HG02763 (cell line): Measurements from ENCODE around the gene NECTIN1.

ENCODE experiments used
- ATAC-seq: cut with Tn5 transposase; IDR thresholded peaks from one replicate; pipeline ENCODE4 v1.9.1; 2021; ENCODE audit warnings: mild to moderate bottlenecking, moderate library complexity; ENCODE audit not compliant: unreplicated experiment

NECTIN1 gene

DNA sequence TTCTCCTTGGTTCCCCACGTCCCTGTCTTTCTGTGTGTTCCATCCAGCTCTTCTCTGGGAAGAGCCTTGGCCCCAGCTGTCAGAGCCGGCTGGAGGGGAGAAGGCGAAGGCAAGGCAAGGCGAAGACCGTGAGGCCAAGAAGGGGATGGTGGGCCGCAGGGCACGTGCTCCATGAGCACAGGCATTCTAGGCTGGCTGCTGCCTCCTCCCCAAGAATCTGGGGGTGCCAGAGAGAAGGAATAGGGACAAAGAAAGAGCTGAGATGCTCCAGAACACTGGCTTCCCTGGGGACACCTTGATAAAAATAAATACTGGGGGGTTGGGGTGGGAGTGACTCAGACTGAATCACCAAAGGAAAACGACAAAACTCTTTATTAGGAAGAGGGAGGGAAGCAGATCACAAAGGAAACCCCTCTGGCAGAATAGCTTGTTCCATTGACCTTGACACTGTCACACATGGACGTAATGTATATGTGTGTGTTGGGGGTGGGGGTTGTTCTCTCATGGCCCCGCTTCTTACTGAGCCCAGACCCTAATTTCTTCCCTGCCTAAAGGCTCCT lies 52.5 kb downstream of the NECTIN1 start:
- no peak for ATAC-seq

DNA sequence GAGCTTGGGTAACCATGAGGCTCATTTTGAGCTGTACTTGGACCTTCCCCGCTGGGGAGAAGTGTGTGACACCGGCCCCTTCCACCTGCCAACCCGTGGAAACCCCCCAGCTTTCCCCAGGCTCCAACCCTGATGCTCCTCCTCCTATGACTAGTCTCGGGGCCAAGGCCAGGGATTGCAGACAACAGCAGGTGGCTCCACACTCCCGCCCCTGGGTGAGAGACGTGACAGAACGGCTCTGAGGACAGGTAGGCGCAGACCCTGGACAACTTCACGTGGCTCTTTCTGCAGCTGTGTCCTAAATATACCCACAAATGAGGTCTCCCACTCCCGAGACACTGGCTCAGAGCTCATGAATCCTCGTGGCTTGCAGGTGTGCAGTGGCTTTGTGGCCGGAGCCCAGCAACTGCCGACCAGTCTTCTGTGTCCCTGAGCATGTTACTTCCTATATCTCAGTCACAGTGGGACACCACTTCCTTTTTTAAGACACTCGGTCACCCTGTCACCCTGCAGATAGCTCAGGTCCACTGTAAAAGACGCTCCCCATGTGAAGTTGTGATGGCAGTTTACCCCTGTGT lies 55.2 kb downstream of the NECTIN1 start:
- ATAC-seq: peak; percentile 88

DNA sequence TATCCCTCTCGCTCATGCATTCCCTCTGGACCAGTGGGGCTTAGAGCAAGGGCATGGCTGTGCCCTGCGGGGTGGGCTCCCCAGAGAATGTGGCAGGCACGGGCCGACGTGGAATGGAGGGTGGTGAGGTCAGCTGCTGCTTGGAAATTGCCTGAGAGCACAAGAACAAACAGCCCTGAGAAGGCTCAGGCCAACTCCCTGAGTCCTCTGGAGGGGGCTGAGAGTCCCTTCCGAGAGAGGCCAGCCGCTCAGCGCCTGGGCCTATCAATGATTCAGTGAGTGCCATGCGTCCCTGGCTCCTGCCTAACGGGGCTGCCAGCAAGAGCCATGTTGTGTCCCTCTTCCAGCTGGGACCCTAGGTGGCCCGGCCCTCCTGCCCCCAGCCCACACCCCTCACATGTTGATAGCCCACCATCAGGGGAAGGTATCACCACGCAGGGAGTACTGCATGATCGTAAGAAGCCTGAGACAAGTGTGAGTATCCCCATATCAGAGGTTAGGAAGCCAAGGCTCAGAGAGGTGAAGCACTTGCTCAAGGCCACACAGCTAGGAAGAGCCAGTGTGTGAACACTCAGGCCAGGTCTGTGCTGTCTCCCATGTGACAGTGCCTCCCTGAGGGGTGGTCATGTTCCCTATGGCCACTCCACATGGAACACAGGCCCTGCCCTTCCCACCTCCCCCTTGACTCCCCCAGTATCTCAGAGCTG lies 55.8 kb downstream of the NECTIN1 start:
- no peak for ATAC-seq

DNA sequence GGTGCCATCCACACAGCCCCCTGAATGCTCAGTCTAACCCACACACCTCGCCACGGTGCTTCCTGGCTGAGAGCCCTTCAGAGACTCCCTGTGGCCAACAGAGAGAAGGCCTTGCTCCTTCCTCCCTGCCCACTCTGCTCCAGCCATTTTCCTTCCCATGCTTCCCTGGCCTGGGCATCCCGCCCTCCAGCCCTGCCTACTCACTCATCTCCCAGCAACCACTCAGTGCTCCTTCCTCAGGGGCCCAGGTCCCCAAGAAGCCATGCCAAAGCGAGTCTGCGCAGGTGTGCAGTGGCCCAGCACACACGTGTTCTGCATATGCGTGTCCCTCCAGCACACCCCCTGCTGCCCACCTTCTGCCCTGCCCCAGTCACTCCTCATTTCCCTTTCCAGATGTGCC lies 56.4 kb downstream of the NECTIN1 start:
- ATAC-seq: no peak

DNA sequence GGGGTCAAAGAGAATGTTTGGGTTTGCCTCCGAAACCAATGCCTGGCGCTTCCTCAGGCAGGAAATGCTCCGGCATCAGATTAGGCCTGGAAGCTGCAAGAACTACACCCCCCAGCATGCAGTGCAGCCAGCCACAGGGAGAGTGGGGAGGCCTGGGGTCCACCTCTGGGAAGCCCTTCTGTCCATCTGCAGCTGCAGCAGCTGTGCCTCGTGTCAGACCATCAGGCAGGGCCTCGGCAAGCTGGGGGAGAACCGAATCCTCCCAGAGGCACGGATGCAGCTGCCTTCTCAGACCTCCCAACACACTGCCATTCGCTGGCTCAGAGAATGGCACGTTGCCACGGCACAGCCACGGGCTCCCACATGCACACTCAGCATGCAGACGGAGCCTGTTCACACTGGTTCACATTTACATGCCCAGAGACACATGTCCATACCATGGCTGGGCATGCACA lies 57.4 kb downstream of the NECTIN1 start:
- no peak for ATAC-seq

DNA sequence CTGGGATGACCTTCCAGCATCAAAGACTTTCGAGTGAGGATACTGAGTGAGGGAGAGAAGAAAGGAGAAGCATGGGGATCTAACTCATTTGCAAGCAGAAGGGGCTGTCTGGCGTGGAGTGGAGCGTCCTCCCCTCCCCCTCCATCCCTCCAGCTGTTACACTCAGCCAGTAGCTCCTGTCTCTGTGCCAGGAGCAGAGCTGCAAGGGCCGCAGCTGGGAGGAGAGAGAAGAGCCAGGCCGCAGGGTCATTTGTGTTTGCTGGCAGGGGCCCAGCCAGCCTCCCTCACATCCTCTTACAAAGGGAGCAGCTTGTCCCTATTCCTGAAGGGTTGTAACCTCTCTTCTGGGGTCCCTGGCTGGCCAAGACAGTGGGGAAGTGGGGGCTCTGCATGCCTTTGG lies 57.9 kb downstream of the NECTIN1 start:
- no peak for ATAC-seq

DNA sequence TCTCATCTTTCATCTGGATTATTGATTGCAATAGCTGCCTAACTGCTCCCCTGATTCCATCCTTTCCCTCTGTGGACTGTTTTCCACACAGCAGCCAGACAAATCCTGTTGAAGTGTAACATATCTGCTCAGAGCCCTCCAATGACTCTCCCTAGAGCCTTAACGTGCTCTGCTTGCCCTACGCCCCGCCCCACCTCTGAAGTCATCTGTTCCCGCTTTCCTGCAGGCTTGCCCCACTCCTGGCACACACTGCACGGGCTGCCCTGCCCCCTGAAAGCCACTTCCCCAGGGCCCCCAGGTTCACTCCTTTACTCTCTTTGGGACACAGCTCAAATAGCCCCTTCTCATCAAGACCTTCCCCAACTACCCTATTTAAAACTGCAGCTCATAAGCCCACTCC lies 59.5 kb downstream of the NECTIN1 start:
- ATAC-seq: no peak

DNA sequence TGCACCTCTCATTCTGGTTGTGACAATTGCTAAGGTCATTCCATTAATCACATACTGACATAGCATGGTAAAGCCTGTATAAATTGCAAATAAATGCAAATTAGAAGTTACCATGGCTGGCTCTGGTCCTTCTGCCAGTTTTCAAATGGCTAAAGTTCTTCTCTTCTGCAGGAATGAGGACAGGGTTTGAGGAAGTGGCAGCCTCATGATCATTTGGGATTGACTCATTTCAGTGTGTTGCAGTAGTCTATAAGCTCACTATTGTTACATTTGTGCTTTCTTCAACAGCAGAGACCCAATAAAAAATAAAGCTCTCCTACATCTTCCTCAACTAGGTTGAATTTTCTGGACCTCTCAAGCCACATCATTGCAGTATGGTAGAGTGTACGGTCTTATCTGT lies 60.3 kb downstream of the NECTIN1 start:
- no peak for ATAC-seq

DNA sequence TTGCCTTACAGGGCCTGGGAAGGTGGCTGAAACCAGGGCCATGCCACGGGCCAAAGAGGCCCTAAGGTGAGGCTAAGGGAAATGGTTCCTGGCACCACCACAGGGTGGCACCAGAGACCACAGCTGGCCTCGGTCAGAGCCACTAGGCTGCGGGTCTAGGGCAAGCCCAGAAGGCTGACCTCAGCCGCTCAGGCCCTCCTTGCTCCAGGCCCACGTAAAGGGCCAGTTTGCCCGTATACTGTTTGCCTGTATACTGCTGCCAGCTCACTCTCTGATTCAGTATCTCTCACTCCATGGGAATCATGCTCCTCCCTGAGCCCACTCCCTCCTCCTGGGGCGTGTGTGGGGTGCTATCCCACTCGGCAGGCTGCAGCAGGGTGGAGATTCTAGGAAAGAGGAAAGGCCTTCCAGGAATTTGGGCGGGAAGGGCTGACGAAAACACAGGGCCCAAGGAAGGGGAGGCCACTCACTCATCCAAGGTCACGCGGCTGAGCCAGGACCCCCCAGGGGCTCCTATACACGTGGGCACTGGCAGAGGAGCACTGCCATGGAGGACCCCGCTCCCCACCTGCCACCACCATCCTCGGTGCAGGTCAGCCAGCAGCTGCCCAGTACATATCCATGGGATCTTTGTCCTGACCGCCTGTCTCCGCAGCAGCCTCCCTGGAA lies 62.4 kb downstream of the NECTIN1 start:
- peak; percentile 77 for ATAC-seq

DNA sequence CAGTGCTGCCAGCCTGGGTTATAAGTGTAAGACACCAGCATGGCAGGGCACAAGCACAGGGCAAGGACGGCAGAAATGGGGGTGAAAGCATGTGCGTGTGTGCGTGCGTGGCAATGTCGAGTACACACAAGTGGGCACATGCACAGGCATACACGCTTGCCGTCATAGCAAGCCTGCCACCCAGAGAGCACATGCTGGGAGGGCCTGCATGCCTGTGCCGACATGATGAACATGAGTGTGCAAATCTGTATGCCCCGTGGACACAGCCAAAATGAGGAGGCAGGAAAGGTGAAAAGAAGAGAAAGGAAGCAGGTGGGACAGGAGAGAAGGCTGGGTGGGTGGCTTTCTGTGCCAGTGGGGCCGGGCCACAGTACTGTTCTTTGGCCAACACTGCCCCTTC lies 62.9 kb downstream of the NECTIN1 start:
- ATAC-seq: no peak

DNA sequence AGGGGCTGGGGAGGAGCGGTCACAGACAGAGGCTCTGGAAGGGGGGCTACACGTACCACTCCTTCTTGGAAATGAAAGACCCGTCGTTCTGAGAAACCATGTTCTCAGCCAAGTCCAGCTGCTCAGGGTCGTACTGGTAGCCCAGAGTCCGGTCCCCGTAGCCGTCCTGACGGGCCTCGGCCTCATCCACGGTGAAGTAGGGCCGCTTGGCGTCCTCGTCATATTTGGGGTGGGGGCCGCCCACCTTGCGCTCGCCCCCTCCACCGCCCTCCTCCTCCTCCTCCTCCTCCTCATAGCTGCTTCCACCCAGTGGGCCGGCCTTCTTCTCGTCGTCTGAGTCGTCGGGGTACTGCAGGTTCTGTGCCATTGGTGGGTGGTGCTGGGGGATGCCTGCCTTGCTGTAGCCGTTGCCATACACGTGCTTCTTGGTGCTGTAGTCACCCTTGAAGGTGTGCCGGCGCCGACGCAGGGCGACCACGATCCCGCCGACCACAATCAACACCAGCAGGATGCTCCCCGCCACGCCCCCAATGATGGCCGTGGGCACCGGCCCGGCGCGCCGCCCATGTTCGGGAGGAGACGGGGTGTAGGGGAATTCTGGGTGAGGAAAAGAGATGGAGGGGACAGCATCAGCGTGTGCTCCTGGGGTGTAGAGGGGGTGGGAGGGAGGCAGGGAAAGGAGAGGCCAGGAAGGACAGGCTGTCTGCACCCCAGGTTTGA lies 64.1 kb downstream of the NECTIN1 start:
- ATAC-seq: no peak

DNA sequence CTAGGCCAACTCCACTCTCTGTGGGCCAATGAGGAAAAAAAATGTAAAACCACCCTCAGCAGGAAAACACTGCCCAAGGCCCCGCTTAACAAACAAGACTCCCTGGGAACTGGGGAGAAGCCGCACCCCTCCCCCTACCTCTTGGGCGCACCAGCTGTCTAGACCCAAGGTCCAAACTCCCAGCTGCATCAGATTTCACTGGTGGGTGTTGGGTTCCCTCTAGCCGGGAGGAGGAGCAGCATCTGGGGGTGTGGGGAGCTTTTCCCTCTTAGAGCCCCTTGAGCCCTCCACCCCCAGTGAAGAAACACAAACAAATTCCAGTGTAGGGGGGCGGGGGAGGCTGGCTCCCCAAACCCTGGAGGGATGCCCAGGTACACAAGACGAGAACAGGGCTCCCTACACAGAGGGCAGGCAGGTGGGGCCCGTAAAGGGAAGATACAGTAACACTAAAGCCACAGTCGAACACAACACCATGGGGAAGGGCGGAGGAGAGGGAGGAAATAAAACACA lies 64.9 kb downstream of the NECTIN1 start:
- ATAC-seq: no peak

DNA sequence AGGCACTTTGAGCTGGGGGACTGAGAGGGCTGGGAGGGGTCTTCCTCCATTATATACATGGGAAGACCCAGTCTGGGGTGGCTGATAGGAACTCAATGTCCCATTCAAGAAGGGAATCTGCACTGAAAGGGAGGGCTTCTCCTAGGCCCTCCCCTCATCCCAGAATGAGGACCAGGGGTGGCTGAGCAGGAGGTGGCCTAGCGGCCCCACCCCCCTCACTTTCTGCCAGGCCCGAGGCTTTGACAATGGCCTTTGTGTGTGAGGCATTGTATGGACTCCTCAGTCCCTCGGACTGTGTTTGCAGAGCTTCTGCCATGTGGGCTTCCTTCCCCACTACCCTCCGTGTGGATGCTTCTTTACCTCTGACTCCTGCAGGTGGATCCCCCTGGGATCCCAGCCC lies 65.7 kb downstream of the NECTIN1 start:
- no peak for ATAC-seq

DNA sequence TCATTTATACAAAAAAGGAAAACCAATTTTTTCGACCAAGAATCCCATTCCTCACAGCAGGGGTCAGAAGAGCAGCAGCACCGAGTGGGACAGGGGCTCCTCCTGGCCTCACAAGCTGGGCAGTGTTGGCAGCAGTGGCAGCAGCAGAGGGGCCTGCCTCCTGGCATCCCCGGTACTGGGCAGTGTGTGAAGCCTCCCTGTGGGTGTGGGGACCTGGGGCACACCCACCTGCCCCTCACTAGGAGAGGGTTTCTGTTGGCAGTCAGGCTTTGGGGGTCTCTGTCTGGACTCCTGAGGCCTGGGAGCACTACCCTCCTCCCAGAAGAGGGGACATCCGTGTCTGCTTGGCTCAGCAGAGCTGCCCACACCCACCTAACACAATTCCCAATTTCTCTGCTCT lies 67.8 kb downstream of the NECTIN1 start:
- ATAC-seq: no peak

DNA sequence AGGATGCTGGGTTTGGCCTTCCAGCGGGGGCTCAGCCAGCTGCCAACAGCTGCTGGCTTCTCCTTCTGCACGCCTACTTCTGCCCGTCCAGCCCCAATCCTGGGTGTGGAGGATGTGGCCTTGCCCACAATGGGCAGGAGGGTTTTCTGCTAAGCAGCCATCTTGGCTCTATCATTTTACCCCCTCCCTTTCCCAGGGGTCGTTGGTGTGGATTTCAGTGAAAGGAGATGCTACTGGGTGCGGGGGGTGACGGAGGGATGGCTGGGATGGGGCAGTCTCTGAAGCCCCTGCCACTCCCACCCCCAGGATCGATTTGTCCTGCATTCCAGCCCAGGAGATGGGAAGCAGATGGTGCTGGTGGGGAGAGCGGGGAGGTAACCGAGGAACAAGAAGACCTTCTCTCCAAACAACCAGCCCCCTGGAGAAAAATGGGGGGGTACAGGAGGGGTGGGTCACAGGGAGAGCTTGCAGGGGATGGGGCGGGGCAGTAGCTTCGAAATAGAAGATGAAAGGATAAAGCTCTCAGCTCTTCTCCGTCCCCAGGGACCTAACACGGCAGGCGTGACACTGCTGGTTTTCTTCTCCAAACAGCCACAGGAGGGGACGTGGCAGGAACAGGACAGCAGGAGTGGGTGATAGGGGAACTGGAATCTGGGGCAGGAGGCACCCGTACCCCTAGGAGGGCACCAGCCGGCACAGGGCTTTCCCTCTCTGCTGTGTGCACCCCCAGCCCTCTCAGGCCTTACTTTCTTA lies 68.9 kb downstream of the NECTIN1 start:
- ATAC-seq: no peak

DNA sequence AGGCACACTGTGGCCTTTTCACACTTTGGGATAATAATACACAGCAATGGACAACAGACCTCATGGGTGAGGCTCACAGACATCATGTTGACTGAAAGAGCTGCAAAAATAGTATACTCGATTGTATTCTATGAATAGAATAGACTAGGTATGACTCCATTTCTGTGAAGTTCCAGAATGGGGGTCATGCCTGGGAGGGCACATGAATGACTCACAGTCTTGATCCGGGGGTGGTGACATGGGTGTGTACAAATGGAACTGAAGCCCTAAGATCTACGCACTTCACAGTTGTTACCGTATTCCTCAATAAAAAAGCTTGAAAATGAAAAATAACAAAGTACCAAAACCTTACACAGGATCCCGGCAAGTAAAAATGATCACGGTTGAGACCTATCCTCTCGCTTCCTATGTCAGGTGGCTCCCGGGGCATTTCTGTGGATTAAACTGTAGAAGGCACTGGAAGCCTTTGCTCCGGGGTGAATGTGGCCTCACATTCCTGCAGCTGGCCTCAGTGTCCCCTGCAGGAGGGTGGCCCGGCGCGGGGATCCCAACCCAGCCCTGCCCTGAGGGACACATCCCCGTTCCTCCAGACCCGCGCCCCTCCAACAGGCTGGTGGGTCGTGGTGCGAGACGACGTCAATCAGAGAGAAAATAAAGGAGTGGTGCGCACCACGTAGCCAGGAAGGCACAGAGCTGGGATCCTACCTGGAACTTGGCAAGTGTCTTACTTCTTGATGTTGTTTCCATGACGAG lies 75.9 kb downstream of the NECTIN1 start:
- ATAC-seq: no peak

DNA sequence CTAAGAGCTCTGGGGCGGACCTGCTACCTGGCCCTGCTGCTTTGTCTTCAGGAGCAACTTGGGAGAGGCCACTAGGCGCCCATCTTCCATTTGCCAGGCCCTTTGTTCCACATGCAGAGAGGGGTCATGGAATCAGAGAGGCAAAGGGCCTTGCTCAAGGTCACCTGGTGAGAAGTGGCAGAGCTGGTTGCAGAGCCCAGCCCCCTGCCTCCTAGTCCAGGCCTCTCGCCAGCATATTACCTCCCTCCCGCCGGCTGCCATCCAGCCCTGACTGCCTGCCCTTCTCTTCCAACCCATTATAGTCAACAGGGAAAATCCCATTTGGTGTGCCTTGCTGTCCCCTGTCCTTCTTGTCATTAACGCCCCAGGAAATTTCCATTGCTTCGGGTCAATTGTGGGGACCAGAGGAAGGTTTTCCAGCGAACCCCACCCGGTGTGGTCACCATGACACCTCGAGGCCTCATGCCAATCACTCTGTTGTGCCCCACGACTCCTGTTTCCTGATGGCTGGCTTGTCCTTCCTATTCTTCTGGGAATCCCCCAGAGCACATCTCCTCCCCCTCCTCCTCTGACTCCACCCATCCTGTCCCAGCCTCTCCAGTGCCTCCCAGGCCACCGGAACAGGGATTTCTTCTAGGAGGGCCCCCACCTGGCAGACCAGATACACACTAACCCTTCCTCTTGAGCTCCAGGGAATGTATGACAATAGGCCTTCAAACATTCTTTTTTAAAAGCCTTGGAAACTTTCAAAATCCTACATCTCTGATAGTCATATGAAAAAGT lies 77.0 kb downstream of the NECTIN1 start:
- ATAC-seq: no peak

DNA sequence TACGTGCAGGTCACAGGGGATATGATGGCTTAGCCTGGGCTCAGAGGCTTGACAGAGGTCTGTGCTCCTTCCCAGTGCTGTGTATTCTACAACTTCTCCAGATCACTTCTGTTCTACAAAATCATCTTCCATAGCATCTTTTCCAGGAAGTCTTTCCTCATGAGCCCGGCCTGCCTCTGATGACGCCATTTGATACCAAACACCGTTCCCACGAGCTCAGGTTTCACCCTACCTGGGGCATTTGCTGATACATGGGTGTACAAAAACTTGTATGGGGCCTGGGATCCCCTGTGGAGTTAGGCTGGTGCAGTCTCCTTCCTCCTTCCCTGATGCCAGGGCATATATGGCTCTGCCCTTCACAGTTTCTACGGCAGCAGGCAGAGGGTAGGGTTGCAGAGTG lies 78.7 kb downstream of the NECTIN1 start:
- ATAC-seq: no peak

DNA sequence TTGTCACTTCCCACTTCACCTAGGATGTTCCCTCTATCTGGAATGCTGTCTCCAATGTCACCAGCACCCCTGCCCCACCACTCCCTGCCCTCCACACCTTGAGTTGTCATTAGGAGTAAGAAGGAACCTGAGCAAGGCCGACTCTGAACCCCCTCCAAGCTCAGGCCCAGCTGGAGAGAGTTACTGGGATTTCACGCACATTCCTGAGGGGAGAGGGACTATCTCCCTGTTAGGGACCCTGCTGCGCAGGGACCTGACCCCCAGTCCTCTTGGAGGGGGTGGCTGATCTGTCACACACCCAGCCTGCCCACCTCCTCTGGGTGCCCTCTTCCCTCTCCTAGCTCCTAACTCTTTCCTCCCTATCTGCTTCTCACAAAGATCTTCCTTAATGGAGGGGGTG lies 81.7 kb downstream of the NECTIN1 start:
- no peak for ATAC-seq
